GM10248 (cell line): ENCODE measurements around the gene RAB17.
"Not testable (repeated sequence)": the region's sequence is repeated elsewhere in the genome, so short reads cannot be mapped to it uniquely, and the experiment has no call there.

ENCODE experiments used
- CTCF ChIA-PET: fragments of 300-600 bp; sonication (Branson Sonifier 250); formaldehyde crosslinking; extraction: SDS; loops from one replicate; lab custom pipeline; 2021; ENCODE audit warnings: antibody characterized with exemption; lab: Yijun Ruan, JAX
- POLR2A ChIA-PET: fragments of 350-650 bp; sonication (Branson Sonifier 250); formaldehyde crosslinking; extraction: SDS; loops from one replicate; lab custom pipeline; 2020; ENCODE audit warnings: antibody characterized with exemption; lab: Yijun Ruan, JAX
- DNase-seq: peaks from one replicate; pipeline ENCODE4 v3.0.0; 2012; ENCODE audit errors: extremely low spot score
- CTCF ChIP-seq: IDR thresholded peaks from 2 replicates; pipeline ENCODE4 v1.5.1; 2012; ENCODE audit warnings: mild to moderate bottlenecking, low read depth; ENCODE audit errors: extremely low read depth, missing control alignments, control extremely low read depth

RAB17 gene

GRCh38 chr2:237614151-237614720 is 23.7 kb upstream of the RAB17 start:
- no peak for DNase-seq
- TF ChIP-seq CTCF: no peak
- CTCF ChIA-PET: interaction anchor here (0.9 to 1.7 kb wide), 5 partner anchors 10 to 131 kb away, joined by 3 to 5 read pairs (median 3); no protein-coding TSS in a partner anchor
- POLR2A ChIA-PET: no interaction called here

- ChIA-PET CTCF (interaction anchor here (0.9 to 1.7 kb wide), 3 partner anchors 41 to 101 kb away, joined by 3 to 5 read pairs (median 3); no protein-coding TSS in a partner anchor), POLR2A (no interaction called here)
- no peak for DNase-seq
- TF ChIP-seq CTCF: no peak
These were observed 23.1 kb upstream of the RAB17 start for GRCh38 chr2:237613679-237614078.

GRCh38 chr2:237612527-237613357 is 22.2 kb upstream of the RAB17 start:
- TF ChIP-seq CTCF: no peak
- ChIA-PET CTCF (interaction anchor here (0.7 to 1.7 kb wide), 4 partner anchors 41 to 134 kb away, joined by 3 to 5 read pairs (median 3); no protein-coding TSS in a partner anchor), POLR2A (no interaction called here)
- DNase-seq: no peak

GRCh38 chr2:237606522-237606921 is 16.0 kb upstream of the RAB17 start:
- POLR2A ChIA-PET, DNase-seq: not testable (repeated sequence)
- CTCF ChIA-PET: interaction anchor here (2.0 kb wide), 1 partner anchor 138 kb away, joined by 7 read pairs; no protein-coding TSS in a partner anchor

- no peak for TF ChIP-seq CTCF
- no peak for DNase-seq
- ChIA-PET CTCF (interaction anchor here (2.0 kb wide), 1 partner anchor 140 kb away, joined by 7 read pairs; no protein-coding TSS in a partner anchor), POLR2A (no interaction called here)
These were observed 14.4 kb upstream of the RAB17 start for GRCh38 chr2:237604960-237605359.

- TF ChIP-seq CTCF: no peak
- DNase-seq: no peak
- ChIA-PET CTCF (interaction anchor here (0.7 to 2.9 kb wide), 3 partner anchors 140 to 163 kb away, joined by 3 to 11 read pairs (median 7); no protein-coding TSS in a partner anchor), POLR2A (no interaction called here)
These were observed 13.9 kb upstream of the RAB17 start for GRCh38 chr2:237604391-237604790.
